Lower leg skin (tissue), 3 donors: Measurements from ENCODE around the gene KCTD4.
"Not testable (repeated sequence)": the region's sequence is repeated elsewhere in the genome, so short reads cannot be mapped to it uniquely, and the experiment has no call there.

Source experiments
- CTCF ChIP-seq, 3 donors: fragments of 450-650 bp; IDR thresholded peaks; one replicate each; pipeline ENCODE4 v1.5.1; 2016; ENCODE audit warnings: antibody characterized with exemption in 3 of 3, mild to moderate bottlenecking in 3 of 3, moderate library complexity in 2 of 3
- POLR2A ChIP-seq, 2 donors: fragments of 450-650 bp; IDR thresholded peaks; one replicate each; pipeline ENCODE4 v1.6.1; 2016 to 2017; ENCODE audit warnings: antibody characterized with exemption in 2 of 2, mild to moderate bottlenecking in 1 of 2, moderate library complexity in 1 of 2

- not testable (repeated sequence) for TF ChIP-seq CTCF, POLR2A (IDR thresholded peaks at IDR 0.05)
These were observed 43.9 kb upstream of the KCTD4 start for GRCh38 chr13:45244736-45245135.
